Measurements from ENCODE around the gene MAGEA10.
"Not testable (repeated sequence)": the region's sequence is repeated elsewhere in the genome, so short reads cannot be mapped to it uniquely, and the experiment has no call there.

MAGEA10 gene

GRCh38 chrX:152138388-152138784, at the start of gene MAGEA10:
Gene MAGEA10, minus strand, starts transcription at chrX:152138577. Its CDS starts 2,957 bp downstream, at chrX:152135620.
- DNase-seq = no peak

- no peak for DNase-seq
Observed at GRCh38 chrX:152177497-152178269, 39.3 kb upstream of the MAGEA10 start.

GRCh38 chrX:152177052-152177451, 38.7 kb upstream of the MAGEA10 start:
- DNase-seq = no peak

GRCh38 chrX:152175892-152176291, 37.5 kb upstream of the MAGEA10 start:
- not testable (repeated sequence) for DNase-seq

GRCh38 chrX:152173923-152174322, 35.5 kb upstream of the MAGEA10 start:
- not testable (repeated sequence) for DNase-seq

- DNase-seq = no peak
Observed at GRCh38 chrX:152170621-152171020, 32.2 kb upstream of the MAGEA10 start.

- DNase-seq = no peak
Observed at GRCh38 chrX:152165033-152165743, 26.8 kb upstream of the MAGEA10 start.

- DNase-seq = no peak
Observed at GRCh38 chrX:152157042-152157441, 18.7 kb upstream of the MAGEA10 start.

- DNase-seq = no peak
Observed at GRCh38 chrX:152155766-152156310, 17.5 kb upstream of the MAGEA10 start.

- no peak for DNase-seq
Observed at GRCh38 chrX:152154050-152154449, 15.7 kb upstream of the MAGEA10 start.

- DNase-seq = no peak
Observed at GRCh38 chrX:152151256-152151655, 12.9 kb upstream of the MAGEA10 start.

- no peak for DNase-seq
Observed at GRCh38 chrX:152149648-152150047, 11.3 kb upstream of the MAGEA10 start.

GRCh38 chrX:152139589-152139988, 1.2 kb upstream of the MAGEA10 start:
- DNase-seq = no peak

GRCh38 chrX:152137771-152138387, 498 bp downstream of the MAGEA10 start:
- no peak for DNase-seq

GRCh38 chrX:152136312-152136711, 2.1 kb downstream of the MAGEA10 start:
- no peak for DNase-seq

- no peak for DNase-seq
Observed at GRCh38 chrX:152131525-152131924, 6.9 kb downstream of the MAGEA10 start.

- DNase-seq = not testable (repeated sequence)
Observed at GRCh38 chrX:152129069-152129844, 9.1 kb downstream of the MAGEA10 start.

- no peak for DNase-seq
Observed at GRCh38 chrX:152117305-152117704, 21.1 kb downstream of the MAGEA10 start.

- DNase-seq = no peak
Observed at GRCh38 chrX:152108527-152108926, 29.9 kb downstream of the MAGEA10 start.

- no peak for DNase-seq
Observed at GRCh38 chrX:152103866-152104265, 34.5 kb downstream of the MAGEA10 start.

GRCh38 chrX:152086141-152086540, 52.2 kb downstream of the MAGEA10 start:
- no peak for DNase-seq

All from right forelimb (tissue), 1 donor.